ENCODE results near the gene OR5H2.

The OR5H2 gene

DNA sequence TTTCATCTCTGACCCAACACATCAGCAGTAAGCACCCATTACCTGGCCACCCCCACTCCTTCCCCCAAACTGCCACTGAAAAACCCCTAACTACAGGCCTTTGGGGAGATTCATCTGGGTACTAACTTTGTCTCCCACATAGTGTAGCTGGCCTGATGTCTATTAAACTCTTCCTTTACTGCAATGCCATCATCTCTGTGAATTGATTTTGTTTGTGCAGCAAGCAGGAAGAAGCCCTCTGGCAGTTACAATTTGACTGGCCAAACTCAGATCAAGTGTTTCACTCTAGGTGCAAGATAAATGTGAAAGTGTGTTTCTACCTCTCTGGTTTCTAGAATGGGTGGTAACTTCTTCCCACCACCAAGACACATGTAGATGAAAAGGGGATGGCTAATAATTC, 44.6 kb downstream of the OR5H2 start:
- H3K4me3 ChIP-seq (ENCODE audit: low read length), result no peak overlapping the region
- no peak for DNase-seq (ENCODE audit: low read depth, low spot score)

DNA sequence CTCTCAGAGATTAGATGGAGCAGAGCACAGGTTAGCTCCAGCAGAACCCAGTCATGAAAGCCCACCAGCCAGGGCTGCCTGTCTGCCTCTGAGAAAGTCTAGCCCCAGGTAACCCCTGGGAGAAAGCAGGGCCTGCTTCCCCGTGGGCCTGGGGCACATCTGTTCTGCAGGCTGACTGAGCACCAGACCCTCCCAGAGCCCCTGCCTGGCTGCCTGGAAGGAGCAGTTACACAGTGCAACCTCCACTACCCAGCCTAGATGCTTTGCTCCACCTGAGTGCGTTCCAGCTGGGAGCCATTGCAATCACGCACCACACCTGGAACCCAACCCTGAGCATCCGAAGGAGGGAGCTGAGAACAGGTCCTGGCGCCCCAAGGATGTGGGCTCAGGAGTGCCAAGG, 46.6 kb downstream of the OR5H2 start:
- no peak overlapping the region for H3K4me3 ChIP-seq (ENCODE audit: low read length)
- no peak for DNase-seq (ENCODE audit: low read depth, low spot score)

DNA sequence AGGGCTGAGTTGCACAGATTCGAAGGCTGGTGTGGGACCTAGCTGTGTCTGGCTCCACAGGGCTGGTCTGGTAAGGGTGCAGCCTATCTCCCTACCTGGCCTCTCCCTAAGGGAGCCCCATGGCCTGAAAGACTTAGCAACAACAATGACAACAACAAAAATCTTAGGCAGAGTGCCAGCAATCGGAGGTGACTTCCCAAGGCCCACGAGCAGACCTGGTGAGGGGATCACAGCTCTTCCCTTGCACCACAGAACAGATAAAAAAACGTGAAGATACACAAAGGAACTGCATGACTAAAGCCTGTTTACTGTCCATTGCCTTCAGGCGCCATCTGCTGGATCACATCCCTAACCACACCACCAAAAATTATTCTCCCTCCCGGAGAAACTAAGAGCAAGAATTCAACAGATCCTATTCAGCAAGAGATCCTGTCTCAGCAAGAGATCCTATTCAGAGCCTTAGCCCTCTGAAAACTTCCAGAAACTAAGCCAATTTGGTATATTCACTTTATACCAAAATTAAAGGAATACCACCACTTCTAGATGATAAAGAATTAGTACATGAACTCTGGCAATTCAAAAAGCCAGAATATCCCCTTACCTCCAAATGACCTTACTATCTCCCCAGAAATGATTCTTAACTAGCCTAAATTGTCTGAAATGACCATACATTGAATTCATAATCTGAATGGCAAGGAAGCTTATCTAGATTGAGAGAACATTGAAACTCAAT, 47.3 kb downstream of the OR5H2 start:
- no peak overlapping the region for H3K4me3 ChIP-seq (ENCODE audit: low read length)
- peak; percentile 31 for DNase-seq (ENCODE audit: low read depth, low spot score)

DNA sequence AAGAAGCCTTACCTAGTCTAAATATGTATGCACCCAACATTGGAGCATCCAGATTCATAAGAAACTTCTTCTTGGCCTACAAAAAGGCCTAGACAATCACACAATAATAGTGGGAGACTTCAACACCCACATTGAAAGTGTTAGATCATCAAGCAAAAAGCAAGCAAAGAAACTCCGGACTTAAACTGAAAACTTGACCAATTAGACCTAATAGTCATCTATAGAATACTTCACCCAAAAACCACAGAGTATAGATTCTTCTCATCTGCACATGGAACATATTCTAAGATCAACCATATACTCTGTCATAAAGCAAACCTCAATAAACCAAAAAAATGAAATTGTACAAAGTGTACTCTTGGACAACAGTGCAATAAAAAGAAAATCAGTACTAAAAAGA, 49.0 kb downstream of the OR5H2 start:
- no peak for DNase-seq (ENCODE audit: low read depth, low spot score)
- H3K4me3 ChIP-seq (ENCODE audit: low read length), result no peak overlapping the region

Data from Jurkat, Clone E6-1 (cell line).